ENCODE measurements around the gene SUGP2.

Gene SUGP2

GRCh38 chr19:18951721-18952281 lies 81.5 kb downstream of the SUGP2 start:
- no peak overlapping the region for H3K4me3 ChIP-seq (replicated peaks; ENCODE audit: low read depth, low read length)
- no peak for DNase-seq (ENCODE audit: extremely low read depth, insufficient read length)
- H3K27me3 ChIP-seq (replicated peaks; ENCODE audit: control insufficient read depth, insufficient read depth, low read length): no peaks in the 10 kb centered on the region; the same call in 1 of the 2 replicates
- H3K36me3 ChIP-seq (ENCODE audit: control insufficient read depth, insufficient read depth, low read length): no peaks in the 10 kb centered on the region
- TF ChIP-seq CTCF (IDR thresholded peaks at IDR 0.05; ENCODE audit: insufficient read depth, low read length, poor library complexity, severe bottlenecking): no peak

GRCh38 chr19:18949858-18950257 lies 83.5 kb downstream of the SUGP2 start:
- Histone ChIP-seq H3K36me3 (ENCODE audit: control insufficient read depth, insufficient read depth, low read length) (no peaks in the 10 kb centered on the region), H3K4me3 (replicated peaks; ENCODE audit: low read depth, low read length) (no peak overlapping the region), H3K27me3 (replicated peaks; ENCODE audit: control insufficient read depth, insufficient read depth, low read length) (no peaks in the 10 kb centered on the region; the same call in 1 of the 2 replicates)
- no peak for TF ChIP-seq CTCF (IDR thresholded peaks at IDR 0.05; ENCODE audit: insufficient read depth, low read length, poor library complexity, severe bottlenecking)
- DNase-seq (ENCODE audit: extremely low read depth, insufficient read length): no peak

GRCh38 chr19:18948976-18949356 lies 84.4 kb downstream of the SUGP2 start:
- no peaks in the 10 kb centered on the region for H3K36me3 ChIP-seq (ENCODE audit: control insufficient read depth, insufficient read depth, low read length)
- TF ChIP-seq CTCF (IDR thresholded peaks at IDR 0.05; ENCODE audit: insufficient read depth, low read length, poor library complexity, severe bottlenecking): no peak
- DNase-seq (ENCODE audit: extremely low read depth, insufficient read length): no peak
- H3K4me3 ChIP-seq (replicated peaks; ENCODE audit: low read depth, low read length): no peak overlapping the region
- no peaks in the 10 kb centered on the region; the same call in 1 of the 2 replicates for H3K27me3 ChIP-seq (replicated peaks; ENCODE audit: control insufficient read depth, insufficient read depth, low read length)

GRCh38 chr19:18948075-18948975 lies 85.0 kb downstream of the SUGP2 start:
- Histone ChIP-seq H3K4me3 (replicated peaks; ENCODE audit: low read depth, low read length) (no peak overlapping the region), H3K27me3 (replicated peaks; ENCODE audit: control insufficient read depth, insufficient read depth, low read length) (no peaks in the 10 kb centered on the region; the same call in 1 of the 2 replicates), H3K36me3 (ENCODE audit: control insufficient read depth, insufficient read depth, low read length) (no peaks in the 10 kb centered on the region)
- no peak for TF ChIP-seq CTCF (IDR thresholded peaks at IDR 0.05; ENCODE audit: insufficient read depth, low read length, poor library complexity, severe bottlenecking)
- no peak for DNase-seq (ENCODE audit: extremely low read depth, insufficient read length)

GRCh38 chr19:18946918-18947317 lies 86.4 kb downstream of the SUGP2 start:
- H3K4me3 ChIP-seq (replicated peaks; ENCODE audit: low read depth, low read length): no peak overlapping the region
- no peak for TF ChIP-seq CTCF (IDR thresholded peaks at IDR 0.05; ENCODE audit: insufficient read depth, low read length, poor library complexity, severe bottlenecking)
- H3K36me3 ChIP-seq (ENCODE audit: control insufficient read depth, insufficient read depth, low read length): no peaks in the 10 kb centered on the region
- DNase-seq (ENCODE audit: extremely low read depth, insufficient read length): peak; percentile 51
- no peaks in the 10 kb centered on the region for H3K27me3 ChIP-seq (replicated peaks; ENCODE audit: control insufficient read depth, insufficient read depth, low read length)

Measured in GM06990 (cell line).